ENCODE results near the gene ZNF212.

Gene ZNF212

DNA sequence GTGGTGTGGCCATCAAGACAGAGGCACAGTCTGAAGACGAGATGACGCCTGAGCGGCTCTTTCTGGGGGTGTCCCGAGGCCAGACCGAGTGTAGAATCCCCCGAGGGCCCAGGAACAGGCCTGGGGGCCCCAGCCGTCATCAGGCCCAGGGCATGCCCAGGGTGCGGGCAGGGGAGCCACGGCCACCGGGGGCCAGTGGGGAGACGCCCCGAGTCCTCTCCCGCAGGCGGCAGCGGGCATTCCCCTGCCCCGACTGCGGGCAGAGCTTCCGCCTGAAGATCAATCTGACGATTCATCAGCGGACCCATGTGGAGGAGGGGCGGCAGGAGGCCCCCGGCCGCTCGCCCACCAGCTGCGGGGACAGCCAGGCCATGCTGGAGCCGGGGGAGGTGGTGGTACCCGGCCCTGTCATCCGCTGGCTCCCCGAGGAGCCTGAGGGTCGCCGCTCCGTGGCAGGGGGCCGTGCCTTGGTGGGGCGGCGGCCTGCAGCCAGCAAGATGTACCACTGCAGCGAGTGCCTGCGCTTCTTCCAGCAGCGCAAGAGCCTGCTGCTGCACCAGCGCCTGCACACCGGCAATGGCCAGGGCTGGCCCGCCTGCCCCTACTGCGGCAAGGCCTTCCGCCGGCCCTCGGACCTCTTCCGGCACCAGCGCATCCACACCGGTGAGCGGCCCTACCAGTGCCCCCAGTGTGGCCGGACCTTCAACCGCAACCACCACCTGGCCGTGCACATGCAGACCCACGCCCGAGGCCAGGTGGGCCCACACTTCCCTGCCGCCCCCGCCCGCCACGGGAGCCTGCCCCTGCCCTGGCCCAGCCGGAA, 42.3 kb downstream of the ZNF212 start:
- Histone ChIP-seq H3K9ac (ENCODE audit: low read length) (no peak overlapping the region), H3K9me3 (ENCODE audit: control insufficient read depth, low read depth, low read length) (no peaks in the 10 kb centered on the region), H3K4me3 (ENCODE audit: low read length) (no peak overlapping the region), H3K4me1 (ENCODE audit: control insufficient read depth, low read depth, low read length) (peaks cover 7% of the 10 kb centered on the region), H3K27ac (ENCODE audit: low read length) (no peak overlapping the region), H3K36me3 (ENCODE audit: control insufficient read depth, low read depth, low read length) (peaks cover 6% of the 10 kb centered on the region), H3K27me3 (ENCODE audit: control insufficient read depth, insufficient read depth, low read length) (peaks cover 8% of the 10 kb centered on the region)

DNA sequence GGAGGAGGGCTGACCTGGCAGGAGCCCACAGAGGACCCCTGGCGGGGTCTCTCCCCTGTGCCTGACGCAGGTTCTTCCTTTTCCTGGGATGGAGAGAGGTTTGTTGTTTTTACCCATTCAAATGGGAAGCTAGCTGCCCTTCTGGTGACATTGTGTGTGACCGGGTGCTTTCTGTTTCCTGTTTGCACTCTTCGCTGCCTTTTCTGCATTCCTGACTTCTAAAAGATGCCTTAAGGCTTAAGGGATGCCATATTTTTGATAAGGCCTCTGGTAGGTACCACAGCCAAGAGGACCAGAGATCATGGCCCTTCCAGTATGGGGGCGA, 42.8 kb downstream of the ZNF212 start:
- Histone ChIP-seq H3K4me1 (ENCODE audit: control insufficient read depth, low read depth, low read length) (peaks cover 7% of the 10 kb centered on the region), H3K9me3 (ENCODE audit: control insufficient read depth, low read depth, low read length) (no peaks in the 10 kb centered on the region), H3K4me3 (ENCODE audit: low read length) (no peak overlapping the region), H3K27me3 (ENCODE audit: control insufficient read depth, insufficient read depth, low read length) (peaks cover 8% of the 10 kb centered on the region), H3K9ac (ENCODE audit: low read length) (no peak overlapping the region), H3K27ac (ENCODE audit: low read length) (no peak overlapping the region), H3K36me3 (ENCODE audit: control insufficient read depth, low read depth, low read length) (peaks cover 6% of the 10 kb centered on the region)

DNA sequence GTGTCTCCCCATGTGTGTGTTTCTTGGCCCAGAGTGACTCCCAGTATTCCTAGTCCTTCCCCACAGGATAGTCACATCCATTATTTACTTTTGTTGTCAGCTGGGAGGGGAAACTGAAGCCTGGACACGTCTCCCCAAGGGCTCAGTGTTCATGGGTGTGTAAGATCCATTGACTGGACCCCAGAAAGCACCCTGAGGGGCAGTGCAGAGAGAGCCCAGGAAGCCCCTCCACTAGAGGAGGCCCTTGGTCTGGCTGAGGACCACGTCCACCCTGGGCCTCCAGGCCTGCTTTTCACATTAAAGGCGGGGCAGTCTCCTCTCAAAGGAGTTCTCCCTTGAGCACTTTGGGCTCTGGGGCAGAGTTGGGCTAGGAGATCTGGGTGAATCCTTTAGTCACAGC, 43.9 kb downstream of the ZNF212 start:
- H3K4me1 ChIP-seq (ENCODE audit: control insufficient read depth, low read depth, low read length) = peaks cover 7% of the 10 kb centered on the region
- no peak overlapping the region for H3K27ac ChIP-seq (ENCODE audit: low read length)
- no peak overlapping the region for H3K9ac ChIP-seq (ENCODE audit: low read length)
- H3K9me3 ChIP-seq (ENCODE audit: control insufficient read depth, low read depth, low read length) = no peaks in the 10 kb centered on the region
- no peak overlapping the region for H3K4me3 ChIP-seq (ENCODE audit: low read length)
- H3K36me3 ChIP-seq (ENCODE audit: control insufficient read depth, low read depth, low read length) = peaks cover 6% of the 10 kb centered on the region
- peaks cover 8% of the 10 kb centered on the region for H3K27me3 ChIP-seq (ENCODE audit: control insufficient read depth, insufficient read depth, low read length)

DNA sequence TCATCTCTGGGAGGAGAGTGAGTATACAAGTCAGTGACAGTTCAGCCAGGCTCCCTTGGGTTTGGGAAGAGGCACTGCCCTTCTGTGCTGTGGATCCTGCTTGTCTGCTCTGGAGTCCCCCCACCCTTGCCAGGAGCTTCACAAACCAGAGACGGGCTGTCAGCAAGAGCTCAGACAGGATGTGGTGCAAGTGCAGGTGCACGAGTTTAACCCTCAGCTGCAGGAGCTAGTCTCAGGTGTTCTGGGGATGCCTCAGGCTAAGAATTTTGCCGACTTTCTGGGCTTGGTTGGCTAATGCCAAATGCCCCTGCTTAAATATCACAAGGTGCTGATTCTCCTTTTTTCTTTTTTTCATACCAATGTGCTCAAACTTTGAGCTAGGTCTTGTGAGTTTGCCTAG, 44.9 kb downstream of the ZNF212 start:
- Histone ChIP-seq H3K4me1 (ENCODE audit: control insufficient read depth, low read depth, low read length) (peaks cover 7% of the 10 kb centered on the region), H3K4me3 (ENCODE audit: low read length) (peak overlapping the region; percentile 79), H3K9ac (ENCODE audit: low read length) (no peak overlapping the region), H3K36me3 (ENCODE audit: control insufficient read depth, low read depth, low read length) (peaks cover 3% of the 10 kb centered on the region), H3K27ac (ENCODE audit: low read length) (no peak overlapping the region), H3K9me3 (ENCODE audit: control insufficient read depth, low read depth, low read length) (no peaks in the 10 kb centered on the region), H3K27me3 (ENCODE audit: control insufficient read depth, insufficient read depth, low read length) (peaks cover 8% of the 10 kb centered on the region)

GRCh38 chr7:149284850-149285585, 45.6 kb downstream of the ZNF212 start:
- Histone ChIP-seq H3K27ac (ENCODE audit: low read length) (no peak overlapping the region), H3K9ac (ENCODE audit: low read length) (peak overlapping the region; percentile 57), H3K4me3 (ENCODE audit: low read length) (peak overlapping the region; percentile 79), H3K9me3 (ENCODE audit: control insufficient read depth, low read depth, low read length) (no peaks in the 10 kb centered on the region), H3K36me3 (ENCODE audit: control insufficient read depth, low read depth, low read length) (peaks cover 3% of the 10 kb centered on the region), H3K27me3 (ENCODE audit: control insufficient read depth, insufficient read depth, low read length) (peaks cover 8% of the 10 kb centered on the region), H3K4me1 (ENCODE audit: control insufficient read depth, low read depth, low read length) (peaks cover 7% of the 10 kb centered on the region)

- H3K27me3 ChIP-seq (ENCODE audit: control insufficient read depth, insufficient read depth, low read length) = peaks cover 8% of the 10 kb centered on the region
- peak overlapping the region; percentile 57 for H3K9ac ChIP-seq (ENCODE audit: low read length)
- H3K36me3 ChIP-seq (ENCODE audit: control insufficient read depth, low read depth, low read length) = peaks cover 2% of the 10 kb centered on the region
- H3K4me3 ChIP-seq (ENCODE audit: low read length) = peak overlapping the region; percentile 79
- no peak overlapping the region for H3K27ac ChIP-seq (ENCODE audit: low read length)
- H3K9me3 ChIP-seq (ENCODE audit: control insufficient read depth, low read depth, low read length) = no peaks in the 10 kb centered on the region
- peaks cover 7% of the 10 kb centered on the region for H3K4me1 ChIP-seq (ENCODE audit: control insufficient read depth, low read depth, low read length)
Observed at GRCh38 chr7:149285603-149286002, 46.2 kb downstream of the ZNF212 start.

- Histone ChIP-seq H3K4me3 (ENCODE audit: low read length) (no peak overlapping the region), H3K9ac (ENCODE audit: low read length) (no peak overlapping the region), H3K27me3 (ENCODE audit: control insufficient read depth, insufficient read depth, low read length) (peaks cover 8% of the 10 kb centered on the region), H3K27ac (ENCODE audit: low read length) (no peak overlapping the region), H3K4me1 (ENCODE audit: control insufficient read depth, low read depth, low read length) (peaks cover 7% of the 10 kb centered on the region), H3K36me3 (ENCODE audit: control insufficient read depth, low read depth, low read length) (no peaks in the 10 kb centered on the region), H3K9me3 (ENCODE audit: control insufficient read depth, low read depth, low read length) (no peaks in the 10 kb centered on the region)
Observed at GRCh38 chr7:149286811-149287400, 47.5 kb downstream of the ZNF212 start.

- Histone ChIP-seq H3K9ac (ENCODE audit: low read length) (no peak overlapping the region), H3K36me3 (ENCODE audit: control insufficient read depth, low read depth, low read length) (no peaks in the 10 kb centered on the region), H3K27ac (ENCODE audit: low read length) (no peak overlapping the region), H3K4me1 (ENCODE audit: control insufficient read depth, low read depth, low read length) (peaks cover 7% of the 10 kb centered on the region), H3K27me3 (ENCODE audit: control insufficient read depth, insufficient read depth, low read length) (peaks cover 8% of the 10 kb centered on the region), H3K9me3 (ENCODE audit: control insufficient read depth, low read depth, low read length) (no peaks in the 10 kb centered on the region), H3K4me3 (ENCODE audit: low read length) (no peak overlapping the region)
Observed at GRCh38 chr7:149287622-149288021, 48.2 kb downstream of the ZNF212 start.

- H3K36me3 ChIP-seq (ENCODE audit: control insufficient read depth, low read depth, low read length) = no peaks in the 10 kb centered on the region
- H3K27ac ChIP-seq (ENCODE audit: low read length) = no peak overlapping the region
Observed at GRCh38 chr7:149289262-149289661, 49.8 kb downstream of the ZNF212 start.

DNA sequence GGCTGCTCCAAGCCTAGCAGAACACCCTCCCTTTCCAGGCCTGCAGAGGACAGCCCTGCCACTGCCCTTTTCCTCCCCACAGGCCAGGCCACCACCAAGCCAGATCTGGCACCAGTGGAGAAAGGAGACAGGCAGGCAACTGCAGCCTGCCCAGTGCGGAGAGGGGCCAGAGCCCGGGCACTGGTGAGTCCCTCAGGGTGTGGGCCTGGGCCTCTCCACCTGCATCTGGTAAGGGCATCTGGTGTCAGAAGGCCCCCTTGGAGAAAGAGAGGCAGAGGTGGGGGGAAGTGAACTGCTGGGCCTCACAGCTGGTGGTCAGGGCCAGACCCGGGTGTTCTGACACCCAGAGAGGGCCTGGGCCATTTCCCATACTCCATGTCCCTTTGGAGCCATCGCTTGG, 50.4 kb downstream of the ZNF212 start:
- H3K4me3 ChIP-seq (ENCODE audit: low read length) = no peak overlapping the region
- no peaks in the 10 kb centered on the region for H3K9me3 ChIP-seq (ENCODE audit: control insufficient read depth, low read depth, low read length)
- H3K27ac ChIP-seq (ENCODE audit: low read length) = no peak overlapping the region
- no peaks in the 10 kb centered on the region for H3K4me1 ChIP-seq (ENCODE audit: control insufficient read depth, low read depth, low read length)
- H3K36me3 ChIP-seq (ENCODE audit: control insufficient read depth, low read depth, low read length) = no peaks in the 10 kb centered on the region
- H3K27me3 ChIP-seq (ENCODE audit: control insufficient read depth, insufficient read depth, low read length) = no peaks in the 10 kb centered on the region
- no peak overlapping the region for H3K9ac ChIP-seq (ENCODE audit: low read length)

More at GRCh38 chr7:149289262-149289661, 49.8 kb downstream of the ZNF212 start:
- H3K27me3 ChIP-seq (ENCODE audit: control insufficient read depth, insufficient read depth, low read length) = peaks cover 3% of the 10 kb centered on the region
- H3K4me1 ChIP-seq (ENCODE audit: control insufficient read depth, low read depth, low read length) = peaks cover 6% of the 10 kb centered on the region
- no peaks in the 10 kb centered on the region for H3K9me3 ChIP-seq (ENCODE audit: control insufficient read depth, low read depth, low read length)
- H3K9ac ChIP-seq (ENCODE audit: low read length) = no peak overlapping the region
- no peak overlapping the region for H3K4me3 ChIP-seq (ENCODE audit: low read length)

- Histone ChIP-seq H3K9ac (ENCODE audit: low read length) (no peak overlapping the region), H3K27me3 (ENCODE audit: control insufficient read depth, insufficient read depth, low read length) (no peaks in the 10 kb centered on the region), H3K27ac (ENCODE audit: low read length) (no peak overlapping the region), H3K36me3 (ENCODE audit: control insufficient read depth, low read depth, low read length) (no peaks in the 10 kb centered on the region), H3K4me1 (ENCODE audit: control insufficient read depth, low read depth, low read length) (no peaks in the 10 kb centered on the region), H3K9me3 (ENCODE audit: control insufficient read depth, low read depth, low read length) (no peaks in the 10 kb centered on the region), H3K4me3 (ENCODE audit: low read length) (no peak overlapping the region)
Observed at GRCh38 chr7:149291036-149291780, 51.8 kb downstream of the ZNF212 start.
